Activated gamma-delta T cell treated with anti-CD3 and anti-CD28 coated beads, Interleukin-2, amount 50 U/mL, for 16 hours (primary cell): Measurements from ENCODE around the gene TIMM10.
A peak's percentile ranks its signal among the peaks of the same experiment; 100 is the strongest.

ENCODE experiments used
- DNase-seq: peaks from one replicate; pipeline ENCODE4 v3.0.0-alpha.2; 2020; ENCODE audit warnings: low read depth

Gene TIMM10

GRCh38 chr11:57502376-57502775 is 28.2 kb downstream of the TIMM10 start:
- no peak for DNase-seq

GRCh38 chr11:57501953-57502352 is 28.6 kb downstream of the TIMM10 start:
- DNase-seq, result no peak

- DNase-seq, result no peak
Measured at GRCh38 chr11:57500926-57501325, 29.6 kb downstream of the TIMM10 start.

- no peak for DNase-seq
Measured at GRCh38 chr11:57500515-57500914, 30.0 kb downstream of the TIMM10 start.

- no peak for DNase-seq
Measured at GRCh38 chr11:57499983-57500461, 30.5 kb downstream of the TIMM10 start.

GRCh38 chr11:57499413-57499982 is 31.1 kb downstream of the TIMM10 start:
- DNase-seq, result no peak

- DNase-seq, result no peak
Measured at GRCh38 chr11:57498540-57498939, 32.0 kb downstream of the TIMM10 start.

- DNase-seq, result no peak
Measured at GRCh38 chr11:57497303-57498247, 33.0 kb downstream of the TIMM10 start.

GRCh38 chr11:57496109-57496820 is 34.3 kb downstream of the TIMM10 start:
- DNase-seq, result no peak

- peak; percentile 64 for DNase-seq
Measured at GRCh38 chr11:57493507-57494503, 36.7 kb downstream of the TIMM10 start.

- no peak for DNase-seq
Measured at GRCh38 chr11:57491371-57492061, 39.0 kb downstream of the TIMM10 start.

GRCh38 chr11:57490456-57491248 is 39.9 kb downstream of the TIMM10 start:
- no peak for DNase-seq

- no peak for DNase-seq
Measured at GRCh38 chr11:57487920-57488659, 42.5 kb downstream of the TIMM10 start.

- DNase-seq, result no peak
Measured at GRCh38 chr11:57487021-57487778, 43.4 kb downstream of the TIMM10 start.

- DNase-seq, result no peak
Measured at GRCh38 chr11:57485217-57485990, 45.1 kb downstream of the TIMM10 start.

GRCh38 chr11:57484141-57484710 is 46.3 kb downstream of the TIMM10 start:
- DNase-seq, result no peak

- DNase-seq, result no peak
Measured at GRCh38 chr11:57483562-57483918, 47.0 kb downstream of the TIMM10 start.
